Amniotic stem cell (primary cell): ENCODE data around the gene RPL37A.
A peak's percentile ranks its signal among the peaks of the same experiment; 100 is the strongest.

Experiments
- DNase-seq: peaks from one replicate; lab custom pipeline; 2025; lab: John Stamatoyannopoulos, UW

Gene RPL37A

DNA sequence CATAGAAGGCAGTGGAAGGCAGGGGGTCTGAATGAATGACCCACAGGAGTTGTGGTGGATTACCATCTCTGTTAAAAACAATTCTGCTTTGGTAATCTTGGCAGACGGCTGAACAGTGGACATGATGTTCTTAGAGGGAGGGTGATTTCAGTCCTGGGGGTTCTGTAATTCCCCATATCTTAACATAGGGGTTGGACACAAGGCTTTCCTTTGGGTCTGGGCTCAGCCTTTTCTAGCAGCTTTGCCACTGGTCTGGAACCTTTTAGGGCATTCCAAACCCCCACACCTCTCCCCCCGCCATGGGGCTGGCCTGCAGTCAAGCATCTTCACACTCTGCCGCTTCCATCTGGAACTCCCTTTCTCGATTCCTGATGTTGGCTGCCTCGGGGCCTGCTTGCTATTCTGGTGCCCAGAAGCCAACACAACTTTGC, 50.3 kb downstream of the RPL37A start:
- DNase-seq: no peak

GRCh38 chr2:216549926-216550690, 51.5 kb downstream of the RPL37A start:
- no peak for DNase-seq

DNA sequence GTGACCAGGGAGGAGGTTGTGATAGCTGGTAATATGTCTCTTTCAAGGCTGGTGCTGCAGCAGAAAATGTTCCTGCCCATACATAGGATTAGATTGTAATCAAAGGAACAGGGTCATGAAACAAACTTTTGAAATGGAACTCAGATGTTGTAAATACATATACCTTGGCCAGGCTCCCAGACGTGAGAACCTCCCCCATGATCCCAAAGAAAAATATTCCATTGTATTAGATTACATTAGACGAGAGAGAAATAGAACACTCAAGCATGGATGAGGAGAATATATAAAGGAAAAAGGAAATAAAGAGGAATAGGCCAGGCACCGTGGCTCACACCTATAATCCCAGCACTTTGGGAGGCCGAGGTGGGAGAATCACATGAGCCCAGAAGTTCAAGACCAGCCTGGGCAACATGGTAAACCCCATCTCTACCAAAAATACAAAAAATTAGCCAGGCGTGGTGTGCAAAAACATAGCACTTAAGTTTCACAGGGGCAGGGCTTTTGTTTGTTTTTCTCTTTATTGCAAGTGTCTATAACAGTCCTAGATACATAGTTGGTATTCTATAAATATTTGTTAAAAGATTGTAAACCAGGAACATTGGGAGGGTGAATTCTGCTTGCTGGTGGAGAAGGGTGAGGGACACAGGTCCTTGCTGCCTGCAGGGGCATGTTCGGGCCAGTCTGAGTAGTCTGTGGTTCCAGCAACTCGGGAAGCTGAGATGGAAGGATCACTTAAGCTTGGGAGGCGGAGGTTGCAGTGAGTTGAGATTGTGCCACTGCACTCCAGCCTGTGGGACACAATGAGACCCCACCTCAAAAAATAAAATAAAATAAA, 52.8 kb downstream of the RPL37A start:
- DNase-seq: no peak

DNA sequence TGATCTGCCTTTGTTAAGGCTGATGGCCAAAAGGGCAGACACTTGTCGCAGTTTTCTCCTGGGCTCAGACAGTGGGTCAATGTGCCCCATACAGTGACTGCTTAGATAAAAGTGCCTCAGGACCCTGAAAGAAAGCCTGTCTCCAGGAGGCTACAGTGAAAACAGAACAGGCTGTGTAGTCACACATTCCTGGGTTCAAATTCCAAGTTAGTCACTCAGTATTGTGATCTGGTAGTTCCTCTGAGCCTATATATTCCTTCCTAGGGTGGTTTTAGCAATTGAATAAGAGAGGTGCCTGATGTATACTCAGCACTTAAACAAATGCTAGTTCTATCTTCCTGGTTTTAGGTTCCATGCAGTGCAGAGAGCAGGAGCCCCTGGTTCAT, 54.4 kb downstream of the RPL37A start:
- peak; percentile 39 for DNase-seq
